ENCODE data around the gene CSNK2A3. TPM values are rescaled to one million over a fixed set of nuclear protein-coding genes. Genes with fewer than 3 reads are reported as not detected.
"Not testable (repeated sequence)": the region's sequence is repeated elsewhere in the genome, so short reads cannot be mapped to it uniquely, and the experiment has no call there.

Gene CSNK2A3
- total RNA-seq, result 2.0 TPM
- long read RNA-seq, result 0 reads

DNA sequence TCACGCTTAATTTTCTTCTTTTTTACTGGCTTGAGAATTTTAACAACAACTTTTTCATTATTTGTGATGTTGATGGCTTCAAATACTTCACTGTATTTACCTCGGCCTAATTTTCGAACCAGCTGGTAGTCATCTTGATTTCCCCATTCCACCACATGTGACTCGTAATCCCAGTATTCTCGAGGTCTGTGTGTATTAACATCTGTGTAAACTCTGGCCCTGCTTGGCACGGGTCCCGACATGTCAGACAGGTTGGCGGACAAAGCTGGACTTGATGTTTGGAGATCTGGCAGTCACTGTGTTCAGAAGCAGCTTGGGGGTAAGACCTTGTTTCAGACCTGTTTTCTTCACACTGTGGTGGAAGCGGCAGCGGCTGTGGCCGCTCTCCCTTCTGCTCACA lies at the start of gene CSNK2A3:
TSS of gene CSNK2A3 (minus strand) at position 373 of the 400 bp plus-strand sequence. CDS start at position 242, 131 bp downstream.
- not testable (repeated sequence) for DNase-seq (ENCODE audit: low spot score)

GRCh38 chr11:11401960-11402535 lies 49.0 kb upstream of the CSNK2A3 start:
- no peak for DNase-seq (ENCODE audit: low spot score)

- DNase-seq (ENCODE audit: low spot score), result no peak
Observed at GRCh38 chr11:11400635-11401232, 47.7 kb upstream of the CSNK2A3 start.

DNA sequence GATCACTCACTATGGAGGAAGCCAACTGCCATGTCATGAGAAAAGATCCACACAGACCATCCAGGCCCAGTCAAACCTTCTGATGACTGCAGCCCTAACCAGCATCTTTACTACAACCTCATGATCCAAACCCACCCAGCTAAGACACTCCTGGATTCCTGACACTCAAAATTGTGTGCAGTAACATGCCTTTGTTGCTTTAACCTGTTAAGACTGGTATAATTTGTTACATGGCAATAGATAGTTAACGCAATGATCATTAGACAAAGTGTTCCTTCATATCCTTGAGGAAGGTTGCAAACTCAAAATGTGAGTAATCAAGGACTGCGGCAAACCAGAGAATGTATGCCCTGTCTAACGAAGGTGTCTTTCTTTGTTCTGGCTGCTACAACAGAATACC lies 47.1 kb upstream of the CSNK2A3 start:
- no peak for DNase-seq (ENCODE audit: low spot score)

GRCh38 chr11:11397781-11398180 lies 44.7 kb upstream of the CSNK2A3 start:
- no peak for DNase-seq (ENCODE audit: low spot score)

- no peak for DNase-seq (ENCODE audit: low spot score)
Observed at GRCh38 chr11:11397036-11397415, 44.0 kb upstream of the CSNK2A3 start.

DNA sequence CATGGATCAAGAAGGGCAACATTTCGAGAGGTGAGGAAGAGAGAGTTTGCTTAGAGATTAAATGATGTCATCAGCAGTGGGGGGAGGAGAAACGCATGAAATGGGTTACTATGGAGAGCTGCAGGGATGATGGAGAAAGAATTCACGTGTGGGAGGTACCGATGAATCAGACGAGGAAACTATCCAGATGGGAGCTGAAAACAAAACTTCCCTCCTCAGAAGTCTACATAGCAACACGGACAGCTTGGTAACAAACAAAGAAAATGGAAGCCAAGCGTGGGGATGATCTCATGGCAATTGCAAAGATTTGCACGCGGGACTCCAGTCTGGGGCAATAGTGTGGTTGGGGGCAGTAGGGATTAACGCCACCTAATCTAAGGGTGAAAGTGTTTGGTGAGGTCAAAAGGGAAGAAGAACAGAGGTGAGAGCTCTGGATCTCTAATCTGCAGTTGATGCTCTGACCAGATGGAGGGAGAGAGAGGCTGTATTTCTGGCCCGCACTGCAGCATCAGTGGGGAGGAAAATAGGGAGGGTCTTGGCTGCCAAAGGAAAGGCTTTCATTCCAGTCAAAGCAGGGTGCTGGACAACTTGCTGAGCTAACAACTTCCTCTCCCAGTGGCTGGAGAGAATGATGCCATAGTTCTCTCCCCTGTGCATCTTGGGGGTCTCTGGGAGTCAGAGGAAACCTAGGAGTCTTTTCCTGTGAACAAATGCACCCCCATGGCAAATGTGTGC lies 43.4 kb upstream of the CSNK2A3 start:
- DNase-seq (ENCODE audit: low spot score), result no peak

- DNase-seq (ENCODE audit: low spot score), result no peak
Observed at GRCh38 chr11:11395126-11395525, 42.1 kb upstream of the CSNK2A3 start.

GRCh38 chr11:11394241-11394640 lies 41.2 kb upstream of the CSNK2A3 start:
- no peak for DNase-seq (ENCODE audit: low spot score)

DNA sequence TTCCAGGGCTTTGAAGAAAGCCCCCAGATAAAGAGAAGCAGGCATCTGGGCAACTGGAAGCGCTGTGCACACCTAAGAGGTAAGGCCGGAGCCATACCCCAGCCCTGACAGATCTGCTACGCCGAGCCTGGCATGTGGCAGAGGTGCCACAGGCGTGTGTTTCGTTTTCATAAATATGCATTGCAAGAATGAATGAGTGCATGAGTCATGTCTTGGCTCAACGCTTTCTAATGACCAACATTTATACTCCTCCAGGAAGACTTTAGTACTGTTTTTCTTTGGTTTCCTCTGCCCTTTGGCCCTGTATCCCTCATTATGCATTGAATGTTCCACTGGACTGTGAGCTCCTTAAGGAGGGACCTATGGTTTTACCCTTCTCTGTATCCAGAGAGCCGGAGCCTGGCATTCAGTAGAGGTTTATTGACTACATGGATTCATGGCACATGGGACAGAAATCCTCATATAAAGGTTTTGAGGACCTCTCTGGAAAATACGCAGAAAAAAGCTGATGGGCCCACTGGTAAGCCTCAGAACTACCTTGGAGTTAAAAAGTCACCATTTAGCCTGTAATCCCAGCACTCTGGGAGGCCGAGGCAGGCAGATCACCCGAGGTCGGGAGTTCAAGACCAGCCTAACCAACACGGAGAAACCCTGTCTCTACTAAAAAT lies 38.9 kb upstream of the CSNK2A3 start:
- DNase-seq (ENCODE audit: low spot score), result no peak

DNA sequence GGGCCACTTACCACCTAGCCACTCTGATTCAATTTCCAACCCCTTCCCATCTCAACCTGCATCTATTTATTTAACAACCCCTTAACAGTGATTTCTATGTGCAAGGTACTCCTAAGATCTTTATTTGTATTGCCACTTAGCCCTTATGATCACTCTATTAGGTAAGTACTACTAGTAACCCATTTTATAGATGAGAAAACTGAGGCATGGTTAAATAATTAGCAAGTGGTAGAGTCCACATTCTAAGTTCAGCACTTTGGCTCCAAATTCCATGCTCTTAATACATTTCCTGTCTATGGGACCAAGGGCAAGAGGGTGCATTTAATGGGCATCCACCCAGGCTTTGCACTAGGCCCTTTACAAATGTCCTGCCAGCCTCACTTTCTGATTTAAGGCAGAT lies 38.1 kb upstream of the CSNK2A3 start:
- no peak for DNase-seq (ENCODE audit: low spot score)

DNA sequence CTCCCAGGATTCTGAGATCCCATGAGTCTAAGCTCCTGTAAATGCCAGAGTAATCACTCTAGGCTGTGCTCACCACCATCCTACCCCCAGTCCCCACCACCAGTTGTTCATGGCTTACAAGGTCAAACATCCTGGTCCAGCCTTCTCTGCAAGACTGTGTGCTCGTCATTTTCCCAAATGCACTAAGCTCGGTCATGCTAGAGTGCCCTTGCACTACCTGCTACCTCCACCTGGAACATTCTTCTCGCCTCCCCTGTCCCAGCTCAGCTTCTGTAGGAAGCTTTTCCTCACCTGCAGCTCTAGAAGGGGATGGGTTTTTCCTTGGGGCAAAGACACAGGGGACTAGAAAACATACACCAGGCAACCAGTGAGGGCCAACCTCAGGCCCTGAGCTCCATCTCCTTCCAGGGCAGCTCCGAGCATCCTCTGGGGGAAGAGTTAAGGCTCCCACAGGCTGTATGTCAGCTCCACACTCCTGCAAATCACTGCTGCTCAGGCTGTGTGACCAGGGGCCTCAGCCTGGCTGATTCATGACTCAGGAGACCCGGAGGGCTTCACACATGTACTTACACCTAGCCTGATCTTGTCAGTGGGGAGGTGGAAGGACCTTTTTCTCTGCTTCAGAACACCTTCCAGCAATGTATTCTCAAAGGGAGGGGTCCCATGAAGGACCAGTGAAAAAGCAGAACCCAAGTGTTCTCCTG lies 37.2 kb upstream of the CSNK2A3 start:
- DNase-seq (ENCODE audit: low spot score), result no peak

GRCh38 chr11:11389238-11389637 lies 36.2 kb upstream of the CSNK2A3 start:
- no peak for DNase-seq (ENCODE audit: low spot score)

DNA sequence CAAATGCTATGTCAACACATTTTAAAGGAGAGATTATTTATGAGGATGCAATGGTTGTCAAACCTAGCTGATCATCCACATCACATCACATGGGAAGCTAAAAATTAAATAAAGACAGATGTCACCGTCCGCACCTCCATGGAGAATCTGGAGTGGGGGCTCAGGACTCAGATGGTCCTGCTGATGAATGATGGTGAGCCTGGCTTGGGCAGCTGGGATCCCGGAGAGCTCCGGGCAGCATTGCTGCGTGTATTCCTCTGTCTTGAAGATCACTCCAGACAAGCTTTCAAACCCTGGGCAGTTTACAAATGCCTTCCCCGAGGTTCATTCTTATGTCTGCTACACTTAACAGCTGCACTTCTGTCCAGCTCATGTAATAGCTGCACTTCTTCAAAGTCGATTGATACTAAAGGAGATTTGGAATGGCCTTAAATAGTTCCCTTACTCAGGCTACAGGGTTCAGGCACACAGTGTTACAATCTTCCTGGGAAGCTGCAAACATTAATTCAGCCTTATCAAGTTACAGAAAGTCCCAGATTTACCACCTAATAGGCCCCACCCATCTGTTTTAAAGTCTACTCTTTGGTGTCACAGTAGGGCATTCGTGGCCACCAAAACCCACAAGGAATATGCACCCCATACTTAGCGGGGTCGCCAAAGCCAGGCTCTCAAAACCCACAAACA lies 34.7 kb upstream of the CSNK2A3 start:
- no peak for DNase-seq (ENCODE audit: low spot score)

DNA sequence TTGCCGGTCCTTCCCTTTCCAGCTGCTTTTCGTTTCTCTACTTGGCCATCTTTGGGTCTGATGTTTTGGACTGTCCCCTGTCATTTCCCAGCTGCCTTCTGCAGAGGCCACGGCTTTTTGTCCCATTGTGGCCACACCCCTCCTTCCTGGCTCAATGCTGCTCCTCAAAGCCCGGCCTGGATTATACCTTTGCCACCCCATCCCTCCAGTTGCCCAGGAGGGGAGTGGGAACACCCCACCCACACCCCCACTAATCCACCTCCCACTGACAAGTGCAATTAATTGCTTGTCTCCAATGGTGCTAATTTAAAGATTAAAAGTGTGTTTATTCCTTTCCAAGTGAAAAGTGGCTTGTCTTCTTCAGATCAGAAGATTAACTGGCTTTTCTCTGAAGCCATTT lies 34.2 kb upstream of the CSNK2A3 start:
- DNase-seq (ENCODE audit: low spot score), result no peak

DNA sequence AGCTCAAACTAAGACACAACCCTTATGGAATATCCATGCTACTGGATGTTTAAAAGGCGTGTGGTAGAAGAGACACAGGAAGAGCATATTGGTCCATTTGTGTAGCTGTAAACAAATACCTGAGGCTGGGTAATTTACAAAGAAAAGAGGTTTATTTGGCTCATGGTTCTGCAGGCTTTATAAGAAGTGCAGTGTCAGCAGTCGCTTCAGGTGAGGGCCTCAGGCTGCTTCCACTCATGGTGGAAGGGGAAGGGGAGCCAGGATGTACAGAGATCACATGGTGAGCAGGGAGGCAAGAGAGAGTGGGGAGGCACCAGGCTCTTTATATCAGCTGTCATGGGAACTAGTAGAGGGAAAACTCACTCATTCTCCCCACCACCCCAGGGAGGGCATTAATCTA lies 31.8 kb upstream of the CSNK2A3 start:
- DNase-seq (ENCODE audit: low spot score), result no peak

- no peak for DNase-seq (ENCODE audit: low spot score)
Observed at GRCh38 chr11:11383995-11384394, 30.9 kb upstream of the CSNK2A3 start.

- DNase-seq (ENCODE audit: low spot score), result no peak
Observed at GRCh38 chr11:11382858-11383532, 29.9 kb upstream of the CSNK2A3 start.

GRCh38 chr11:11381471-11382105 lies 28.5 kb upstream of the CSNK2A3 start:
- no peak for DNase-seq (ENCODE audit: low spot score)

DNA sequence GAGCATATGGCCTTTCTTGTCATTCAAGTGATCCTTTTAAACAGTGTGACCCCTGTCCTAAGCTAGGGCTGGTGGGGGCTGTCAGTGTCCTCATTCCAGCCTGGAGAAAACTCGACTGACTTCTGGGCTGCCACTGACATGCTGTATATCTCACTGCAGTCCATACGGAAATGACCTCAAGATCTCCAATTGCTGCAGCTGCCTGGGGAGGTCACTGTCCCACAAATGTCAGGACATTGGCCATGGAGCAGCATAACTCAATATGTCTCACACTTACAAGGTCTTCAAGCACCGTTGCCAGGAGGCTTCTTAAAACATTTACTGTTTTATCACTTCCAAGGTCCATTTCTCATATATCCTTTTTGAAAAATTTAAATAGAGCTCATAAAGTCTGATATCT lies 27.8 kb upstream of the CSNK2A3 start:
- DNase-seq (ENCODE audit: low spot score), result no peak
